Measurements from ENCODE around the gene AASDH.

Gene AASDH

GRCh38 chr4:56316011-56316650 lies 71.2 kb downstream of the AASDH start:
- no peak for DNase-seq (ENCODE audit: low read depth)

GRCh38 chr4:56315543-56315942 lies 71.7 kb downstream of the AASDH start:
- no peak for DNase-seq (ENCODE audit: low read depth)

GRCh38 chr4:56315041-56315440 lies 72.2 kb downstream of the AASDH start:
- DNase-seq (ENCODE audit: low read depth), result no peak

- no peak for DNase-seq (ENCODE audit: low read depth)
Observed at GRCh38 chr4:56314207-56314915, 72.9 kb downstream of the AASDH start.

GRCh38 chr4:56313132-56313531 lies 74.2 kb downstream of the AASDH start:
- no peak for DNase-seq (ENCODE audit: low read depth)

- DNase-seq (ENCODE audit: low read depth), result no peak
Observed at GRCh38 chr4:56311299-56311975, 75.9 kb downstream of the AASDH start.

- DNase-seq (ENCODE audit: low read depth), result no peak
Observed at GRCh38 chr4:56310401-56311125, 76.7 kb downstream of the AASDH start.

GRCh38 chr4:56308384-56308783 lies 78.9 kb downstream of the AASDH start:
- no peak for DNase-seq (ENCODE audit: low read depth)

GRCh38 chr4:56307423-56307822 lies 79.9 kb downstream of the AASDH start:
- DNase-seq (ENCODE audit: low read depth), result no peak

GRCh38 chr4:56305390-56305789 lies 81.9 kb downstream of the AASDH start:
- DNase-seq (ENCODE audit: low read depth), result no peak

- no peak for DNase-seq (ENCODE audit: low read depth)
Observed at GRCh38 chr4:56303921-56304320, 83.4 kb downstream of the AASDH start.

GRCh38 chr4:56302760-56303159 lies 84.5 kb downstream of the AASDH start:
- DNase-seq (ENCODE audit: low read depth), result no peak

- DNase-seq (ENCODE audit: low read depth), result no peak
Observed at GRCh38 chr4:56301997-56302496, 85.2 kb downstream of the AASDH start.

- peak; percentile 51 for DNase-seq (ENCODE audit: low read depth)
Observed at GRCh38 chr4:56301181-56301996, 85.9 kb downstream of the AASDH start.

GRCh38 chr4:56298236-56298635 lies 89.1 kb downstream of the AASDH start:
- no peak for DNase-seq (ENCODE audit: low read depth)

- no peak for DNase-seq (ENCODE audit: low read depth)
Observed at GRCh38 chr4:56297776-56298175, 89.5 kb downstream of the AASDH start.

- DNase-seq (ENCODE audit: low read depth), result no peak
Observed at GRCh38 chr4:56296526-56296925, 90.8 kb downstream of the AASDH start.

GRCh38 chr4:56293121-56293520 lies 94.2 kb downstream of the AASDH start:
- DNase-seq (ENCODE audit: low read depth), result no peak

GRCh38 chr4:56289934-56290333 lies 97.4 kb downstream of the AASDH start:
- DNase-seq (ENCODE audit: low read depth), result no peak

- DNase-seq (ENCODE audit: low read depth), result no peak
Observed at GRCh38 chr4:56288663-56289062, 98.6 kb downstream of the AASDH start.

All from activated T-cell treated with anti-CD3 and anti-CD28 coated beads for 24 hours (primary cell).